ENCODE measurements around the gene ANO1.

GRCh38 chr11:70107756-70108155 lies 29.6 kb downstream of the ANO1 start:
- TF ChIP-seq CTCF (IDR thresholded peaks at IDR 0.05; ENCODE audit: low read depth, low read length) (no peak), EZH2phosphoT487 (IDR thresholded peaks at IDR 0.05; ENCODE audit: low read depth) (no peak)

Measured in OCI-LY3 (cell line).